ENCODE data around the gene ASAP2. TPM values are rescaled to one million over a fixed set of nuclear protein-coding genes. Genes with fewer than 3 reads are reported as not detected.

ASAP2 gene
- polyA plus RNA-seq, 3 donors: 0.08 to 1.1 (median 0.20) TPM

DNA sequence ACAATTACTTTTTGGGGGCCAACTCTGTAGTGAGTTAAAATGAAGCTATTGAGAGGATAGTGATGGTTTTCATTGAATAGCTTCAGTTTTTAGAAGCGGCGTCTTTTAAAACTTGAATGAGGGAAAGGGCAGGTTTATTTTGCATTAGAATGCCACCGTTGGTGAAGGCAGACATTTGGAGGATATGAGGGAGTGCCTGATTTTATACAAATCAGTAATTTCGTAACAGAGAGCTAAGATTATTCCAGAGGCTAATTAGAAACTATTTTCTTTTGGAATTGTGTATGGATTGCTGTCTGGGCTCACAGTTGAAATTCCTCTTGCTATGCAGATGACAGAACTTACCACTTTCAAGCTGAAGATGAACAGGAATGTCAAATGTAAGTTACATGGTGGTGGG lies 149.1 kb downstream of the ASAP2 start:
- TF ChIP-seq, protein P1, sequence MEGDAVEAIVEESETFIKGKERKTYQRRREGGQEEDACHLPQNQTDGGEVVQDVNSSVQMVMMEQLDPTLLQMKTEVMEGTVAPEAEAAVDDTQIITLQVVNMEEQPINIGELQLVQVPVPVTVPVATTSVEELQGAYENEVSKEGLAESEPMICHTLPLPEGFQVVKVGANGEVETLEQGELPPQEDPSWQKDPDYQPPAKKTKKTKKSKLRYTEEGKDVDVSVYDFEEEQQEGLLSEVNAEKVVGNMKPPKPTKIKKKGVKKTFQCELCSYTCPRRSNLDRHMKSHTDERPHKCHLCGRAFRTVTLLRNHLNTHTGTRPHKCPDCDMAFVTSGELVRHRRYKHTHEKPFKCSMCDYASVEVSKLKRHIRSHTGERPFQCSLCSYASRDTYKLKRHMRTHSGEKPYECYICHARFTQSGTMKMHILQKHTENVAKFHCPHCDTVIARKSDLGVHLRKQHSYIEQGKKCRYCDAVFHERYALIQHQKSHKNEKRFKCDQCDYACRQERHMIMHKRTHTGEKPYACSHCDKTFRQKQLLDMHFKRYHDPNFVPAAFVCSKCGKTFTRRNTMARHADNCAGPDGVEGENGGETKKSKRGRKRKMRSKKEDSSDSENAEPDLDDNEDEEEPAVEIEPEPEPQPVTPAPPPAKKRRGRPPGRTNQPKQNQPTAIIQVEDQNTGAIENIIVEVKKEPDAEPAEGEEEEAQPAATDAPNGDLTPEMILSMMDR (IDR thresholded peaks at IDR 0.05): no peak
- no peaks in the 10 kb centered on the region for H3K4me1 Mint-ChIP-seq
- H3K4me3 Mint-ChIP-seq: no peak overlapping the region
- Histone ChIP-seq H3K27me3 (ENCODE audit: control insufficient read depth in 2 of 2, insufficient read depth in 2 of 2, low read length in 2 of 2) (no peaks in the 10 kb centered on the region), H3K4me2 (replicated peaks; ENCODE audit: extremely low read depth, low read length, poor library complexity, severe bottlenecking) (no peak overlapping the region), H3K27ac (ENCODE audit: low read depth in 1 of 2, low read length in 2 of 2) (no peak overlapping the region), H2AFZ (ENCODE audit: insufficient read depth, low read depth, low read length, poor library complexity, severe bottlenecking) (no peak overlapping the region), H3K4me1 (ENCODE audit: control insufficient read depth in 1 of 2, insufficient read depth in 2 of 2, low read length in 2 of 2) (no peaks in the 10 kb centered on the region), H4K20me1 (ENCODE audit: insufficient read depth, low read length) (no peaks in the 10 kb centered on the region), H3K9ac (ENCODE audit: insufficient read depth, low read length, poor library complexity, severe bottlenecking) (no peak overlapping the region), H3K4me3 (replicated peaks in 1 of 3; ENCODE audit: low read depth in 2 of 3, low read length in 3 of 3) (no peak overlapping the region), H3K79me2 (ENCODE audit: insufficient read depth, low read length) (no peaks in the 10 kb centered on the region), H3K36me3 (replicated peaks in 1 of 2; ENCODE audit: control insufficient read depth in 1 of 2, insufficient read depth in 2 of 2, low read length in 2 of 2) (no peaks in the 10 kb centered on the region), H3K9me3 (replicated peaks in 1 of 2; ENCODE audit: control insufficient read depth in 1 of 2, insufficient read depth in 1 of 2, low read length in 2 of 2) (no peaks in the 10 kb centered on the region)
- no peak for DNase-seq
- 100% methylated on average over 2 of the region's 4 CpGs for WGBS (ENCODE audit: insufficient coverage)
- H3K27me3 Mint-ChIP-seq (ENCODE audit: low read depth in 3 of 3): peaks cover 1 to 7% (median 3%) of the 10 kb centered on the region in 3 donors
- no peak overlapping the region for H3K27ac Mint-ChIP-seq
- H3K9me3 Mint-ChIP-seq: no peaks in the 10 kb centered on the region
- intact Hi-C loops (cut with micrococcal nuclease): no loop called here
- peaks cover 7 to 19% of the 10 kb centered on the region in 2 donors for H3K36me3 Mint-ChIP-seq

DNA sequence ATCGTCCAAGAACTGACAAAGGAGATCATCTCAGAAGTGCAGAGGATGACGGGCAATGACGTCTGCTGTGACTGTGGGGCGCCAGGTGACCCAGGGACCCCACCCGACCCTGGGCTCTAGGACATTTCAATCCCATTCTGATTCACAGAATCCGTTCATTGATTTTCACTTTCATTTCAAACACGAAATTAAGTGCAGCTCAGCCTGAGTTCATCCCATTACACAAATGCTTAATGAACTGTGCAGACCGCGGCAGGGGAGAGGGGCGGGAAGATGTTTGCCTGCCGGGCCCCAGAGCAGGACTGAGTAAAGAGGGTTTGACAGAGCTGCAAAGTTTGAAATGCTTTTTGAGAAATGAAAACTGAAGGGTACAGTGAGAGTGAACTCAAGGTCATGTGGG lies 149.6 kb downstream of the ASAP2 start:
- TF ChIP-seq, protein P1 (IDR thresholded peaks at IDR 0.05): no peak
- DNase-seq: no peak
- H4K20me1 ChIP-seq (ENCODE audit: insufficient read depth, low read length): no peaks in the 10 kb centered on the region
- peaks cover 7 to 15% of the 10 kb centered on the region in 2 donors for H3K36me3 Mint-ChIP-seq
- intact Hi-C loops (cut with micrococcal nuclease): no loop called here
- no peaks in the 10 kb centered on the region for H3K36me3 ChIP-seq (replicated peaks in 1 of 2; ENCODE audit: control insufficient read depth in 1 of 2, insufficient read depth in 2 of 2, low read length in 2 of 2)
- no peaks in the 10 kb centered on the region for H3K9me3 Mint-ChIP-seq
- WGBS (ENCODE audit: insufficient coverage): 90% methylated on average over 2 of the region's 11 CpGs
- H3K4me1 Mint-ChIP-seq: no peaks in the 10 kb centered on the region
- no peak overlapping the region for H3K4me3 Mint-ChIP-seq
- no peak overlapping the region for H3K27ac ChIP-seq (ENCODE audit: low read depth in 1 of 2, low read length in 2 of 2)
- H3K27ac Mint-ChIP-seq: no peak overlapping the region
- no peak overlapping the region for H3K9ac ChIP-seq (ENCODE audit: insufficient read depth, low read length, poor library complexity, severe bottlenecking)
- H3K79me2 ChIP-seq (ENCODE audit: insufficient read depth, low read length): no peaks in the 10 kb centered on the region
- H3K9me3 ChIP-seq (replicated peaks in 1 of 2; ENCODE audit: control insufficient read depth in 1 of 2, insufficient read depth in 1 of 2, low read length in 2 of 2): no peaks in the 10 kb centered on the region
- H3K27me3 ChIP-seq (ENCODE audit: control insufficient read depth in 2 of 2, insufficient read depth in 2 of 2, low read length in 2 of 2): no peaks in the 10 kb centered on the region
- H3K4me1 ChIP-seq (ENCODE audit: control insufficient read depth in 1 of 2, insufficient read depth in 2 of 2, low read length in 2 of 2): no peaks in the 10 kb centered on the region
- no peak overlapping the region for H3K4me2 ChIP-seq (replicated peaks; ENCODE audit: extremely low read depth, low read length, poor library complexity, severe bottlenecking)
- no peak overlapping the region for H3K4me3 ChIP-seq (replicated peaks in 1 of 3; ENCODE audit: low read depth in 2 of 3, low read length in 3 of 3)
- H2AFZ ChIP-seq (ENCODE audit: insufficient read depth, low read depth, low read length, poor library complexity, severe bottlenecking): no peak overlapping the region
- H3K27me3 Mint-ChIP-seq (ENCODE audit: low read depth in 3 of 3): peaks cover 1 to 7% (median 3%) of the 10 kb centered on the region in 3 donors

Measured in CD14-positive monocyte (primary cell).